ENCODE results near the gene TEX48. TPM values are rescaled to one million over a fixed set of nuclear protein-coding genes. Genes with fewer than 3 reads are reported as not detected.

Gene TEX48, protein sequence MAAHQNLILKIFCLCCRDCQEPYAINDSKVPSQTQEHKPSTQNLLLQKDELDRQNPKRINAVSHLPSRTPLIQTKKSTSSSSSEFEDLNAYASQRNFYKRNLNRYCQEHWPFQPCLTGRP
- not detected for total RNA-seq

GRCh38 chr9:114681594-114682332, at the start of gene TEX48:
TSS of gene TEX48 (minus strand) at chr9:114682192. CDS start at chr9:114671723, 10,469 bp downstream.
- Histone ChIP-seq H3K9me3 (no peaks in the 10 kb centered on the region), H3K27me3 (no peaks in the 10 kb centered on the region), H3K4me1 (peaks cover 0 to 4% of the 10 kb centered on the region in 2 donors), H3K36me3 (no peaks in the 10 kb centered on the region), H3K4me3 (no peak within 1 kb of the TSS), H3K27ac (no peak within 1 kb of the TSS)
- TF ChIP-seq, protein P1, sequence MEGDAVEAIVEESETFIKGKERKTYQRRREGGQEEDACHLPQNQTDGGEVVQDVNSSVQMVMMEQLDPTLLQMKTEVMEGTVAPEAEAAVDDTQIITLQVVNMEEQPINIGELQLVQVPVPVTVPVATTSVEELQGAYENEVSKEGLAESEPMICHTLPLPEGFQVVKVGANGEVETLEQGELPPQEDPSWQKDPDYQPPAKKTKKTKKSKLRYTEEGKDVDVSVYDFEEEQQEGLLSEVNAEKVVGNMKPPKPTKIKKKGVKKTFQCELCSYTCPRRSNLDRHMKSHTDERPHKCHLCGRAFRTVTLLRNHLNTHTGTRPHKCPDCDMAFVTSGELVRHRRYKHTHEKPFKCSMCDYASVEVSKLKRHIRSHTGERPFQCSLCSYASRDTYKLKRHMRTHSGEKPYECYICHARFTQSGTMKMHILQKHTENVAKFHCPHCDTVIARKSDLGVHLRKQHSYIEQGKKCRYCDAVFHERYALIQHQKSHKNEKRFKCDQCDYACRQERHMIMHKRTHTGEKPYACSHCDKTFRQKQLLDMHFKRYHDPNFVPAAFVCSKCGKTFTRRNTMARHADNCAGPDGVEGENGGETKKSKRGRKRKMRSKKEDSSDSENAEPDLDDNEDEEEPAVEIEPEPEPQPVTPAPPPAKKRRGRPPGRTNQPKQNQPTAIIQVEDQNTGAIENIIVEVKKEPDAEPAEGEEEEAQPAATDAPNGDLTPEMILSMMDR (IDR thresholded peaks at IDR 0.05): peak; percentile 40 to 58 (median 43)
- peak in 1 of 2 donors; percentile 67 for DNase-seq (ENCODE audit: low spot score in 2 of 2)
- intact Hi-C loops (cut with DNase I): loop anchor here (2.0 to 5.0 kb wide), 2 partner anchors 331 to 841 kb away; no protein-coding TSS in a partner anchor

GRCh38 chr9:114731701-114732100, 49.7 kb upstream of the TEX48 start:
- intact Hi-C loops (cut with DNase I): no loop called here
- Histone ChIP-seq H3K4me1 (no peaks in the 10 kb centered on the region), H3K4me3 (no peak overlapping the region), H3K27ac (no peak overlapping the region), H3K27me3 (no peaks in the 10 kb centered on the region), H3K9me3 (no peaks in the 10 kb centered on the region), H3K36me3 (no peaks in the 10 kb centered on the region)
- TF ChIP-seq, protein P1 (IDR thresholded peaks at IDR 0.05): no peak
- no peak for DNase-seq (ENCODE audit: low spot score in 2 of 2)

- Histone ChIP-seq H3K4me3 (no peak overlapping the region), H3K9me3 (no peaks in the 10 kb centered on the region)
Observed at GRCh38 chr9:114729706-114730105, 47.7 kb upstream of the TEX48 start.

DNA sequence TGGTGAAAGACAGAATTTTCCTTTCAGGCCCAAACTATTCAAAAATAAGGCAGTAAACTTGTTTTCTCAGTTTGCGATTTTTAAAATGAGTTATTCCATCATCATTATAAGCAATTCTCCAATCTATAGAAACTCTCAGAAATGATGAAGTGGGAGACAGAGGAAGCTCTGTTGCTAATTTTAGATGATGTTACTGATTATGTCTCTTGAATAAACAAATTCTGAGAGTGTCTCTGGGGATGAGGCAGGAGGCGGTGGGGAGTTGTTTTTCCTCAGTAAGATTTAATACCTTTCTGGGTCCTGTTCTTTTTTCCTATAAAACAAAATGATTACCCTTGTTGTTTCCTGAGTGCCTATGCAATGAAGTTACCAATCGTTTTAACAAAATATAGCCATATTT, 43.9 kb upstream of the TEX48 start:
- DNase-seq (ENCODE audit: low spot score in 2 of 2): no peak
- no peaks in the 10 kb centered on the region for H3K36me3 ChIP-seq
- H3K27me3 ChIP-seq: no peaks in the 10 kb centered on the region
- no peaks in the 10 kb centered on the region for H3K9me3 ChIP-seq
- TF ChIP-seq, protein P1 (IDR thresholded peaks at IDR 0.05): no peak
- no peak overlapping the region for H3K27ac ChIP-seq
- H3K4me1 ChIP-seq: no peaks in the 10 kb centered on the region
- intact Hi-C loops (cut with DNase I): loop anchor here (10.0 kb wide), 1 partner anchor 61 kb away; no protein-coding TSS in a partner anchor
- no peak overlapping the region for H3K4me3 ChIP-seq

More at GRCh38 chr9:114729706-114730105, 47.7 kb upstream of the TEX48 start:
- H3K36me3 ChIP-seq: no peaks in the 10 kb centered on the region
- H3K27me3 ChIP-seq: no peaks in the 10 kb centered on the region
- intact Hi-C loops (cut with DNase I): loop anchor here (10.0 kb wide), 1 partner anchor 65 kb away; no protein-coding TSS in a partner anchor
- H3K27ac ChIP-seq: no peak overlapping the region
- H3K4me1 ChIP-seq: no peaks in the 10 kb centered on the region
- no peak for DNase-seq (ENCODE audit: low spot score in 2 of 2)
- TF ChIP-seq, protein P1 (IDR thresholded peaks at IDR 0.05): no peak

DNA sequence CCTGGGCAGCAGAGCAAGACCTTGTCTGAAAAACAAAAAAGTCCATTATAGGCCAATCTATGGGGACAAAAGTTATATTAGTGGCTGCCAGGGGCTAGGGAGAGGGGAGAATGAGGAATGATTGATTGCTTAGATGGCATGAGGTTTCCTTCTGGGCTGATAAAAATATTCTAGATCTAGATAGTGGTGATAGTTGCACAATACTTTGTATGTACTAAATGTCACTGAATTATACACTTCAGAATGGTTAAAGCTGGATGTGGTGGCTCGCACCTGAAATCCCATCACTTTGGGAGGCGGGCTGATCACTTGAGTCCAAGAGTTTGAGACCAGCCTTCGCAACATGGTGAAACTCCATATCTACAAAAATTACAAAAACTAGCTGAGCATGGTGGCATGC, 42.8 kb upstream of the TEX48 start:
- H3K4me1 ChIP-seq: no peaks in the 10 kb centered on the region
- intact Hi-C loops (cut with DNase I): loop anchor here (10.0 kb wide), 1 partner anchor 60 kb away; no protein-coding TSS in a partner anchor
- no peak overlapping the region for H3K27ac ChIP-seq

More for the DNA sequence above, 42.8 kb upstream of the TEX48 start:
- H3K36me3 ChIP-seq: no peaks in the 10 kb centered on the region
- H3K27me3 ChIP-seq: no peaks in the 10 kb centered on the region
- no peak for DNase-seq (ENCODE audit: low spot score in 2 of 2)
- H3K9me3 ChIP-seq: no peaks in the 10 kb centered on the region
- no peak overlapping the region for H3K4me3 ChIP-seq
- TF ChIP-seq, protein P1 (IDR thresholded peaks at IDR 0.05): no peak
